HEK293 (cell line): Measurements from ENCODE around the gene FAN1.

Experiments used
- YY1 ChIP-seq: fragments of 450-650 bp; formaldehyde crosslinking; IDR thresholded peaks from 2 replicates; pipeline ENCODE4 v1.5.1; 2018; ENCODE audit warnings: missing biosample characterization, missing genetic modification characterization
- ZBTB1 ChIP-seq: fragments of 450-650 bp; formaldehyde crosslinking; IDR thresholded peaks from 2 replicates; pipeline ENCODE4 v1.5.1; 2016; ENCODE audit warnings: missing biosample characterization, missing genetic modification characterization
- ZNF155 ChIP-seq: fragments of 450-650 bp; formaldehyde crosslinking; IDR thresholded peaks from 2 replicates; pipeline ENCODE4 v1.5.1; 2016; ENCODE audit warnings: missing biosample characterization, missing genetic modification characterization
- ZNF174 ChIP-seq: fragments of 450-650 bp; formaldehyde crosslinking; IDR thresholded peaks from 2 replicates; pipeline ENCODE4 v1.5.0; 2017; ENCODE audit warnings: missing biosample characterization, mild to moderate bottlenecking, missing genetic modification characterization
- ZNF24 ChIP-seq: fragments of 450-650 bp; formaldehyde crosslinking; IDR thresholded peaks from 2 replicates; pipeline ENCODE4 v1.5.1; 2016; ENCODE audit warnings: missing biosample characterization, missing genetic modification characterization
- ZNF513 ChIP-seq: fragments of 450-650 bp; IDR thresholded peaks from 2 replicates; pipeline ENCODE4 v1.5.1; 2018; ENCODE audit warnings: missing biosample characterization, missing genetic modification characterization
- ZNF624 ChIP-seq: fragments of 450-650 bp; formaldehyde crosslinking; IDR thresholded peaks from 2 replicates; pipeline ENCODE4 v1.5.1; 2017; ENCODE audit warnings: missing biosample characterization, missing genetic modification characterization
- ZNF629 ChIP-seq: fragments of 450-650 bp; formaldehyde crosslinking; IDR thresholded peaks from 2 replicates; pipeline ENCODE4 v1.5.1; 2017; ENCODE audit warnings: missing biosample characterization, missing genetic modification characterization
- ZNF747 ChIP-seq: fragments of 450-650 bp; formaldehyde crosslinking; IDR thresholded peaks from 2 replicates; pipeline ENCODE4 v1.5.1; 2016; ENCODE audit warnings: missing biosample characterization, missing genetic modification characterization
- TF ChIP-seq, protein P1 (sequence below): fragments of 450-650 bp; formaldehyde crosslinking; IDR thresholded peaks from 2 replicates; pipeline ENCODE4 v1.5.1; 2016; ENCODE audit warnings: missing biosample characterization, missing genetic modification characterization
- TF ChIP-seq, protein P2 (sequence below): fragments of 450-650 bp; formaldehyde crosslinking; IDR thresholded peaks from 2 replicates; pipeline ENCODE4 v1.5.1; 2016; ENCODE audit warnings: missing biosample characterization, missing genetic modification characterization

DNA sequence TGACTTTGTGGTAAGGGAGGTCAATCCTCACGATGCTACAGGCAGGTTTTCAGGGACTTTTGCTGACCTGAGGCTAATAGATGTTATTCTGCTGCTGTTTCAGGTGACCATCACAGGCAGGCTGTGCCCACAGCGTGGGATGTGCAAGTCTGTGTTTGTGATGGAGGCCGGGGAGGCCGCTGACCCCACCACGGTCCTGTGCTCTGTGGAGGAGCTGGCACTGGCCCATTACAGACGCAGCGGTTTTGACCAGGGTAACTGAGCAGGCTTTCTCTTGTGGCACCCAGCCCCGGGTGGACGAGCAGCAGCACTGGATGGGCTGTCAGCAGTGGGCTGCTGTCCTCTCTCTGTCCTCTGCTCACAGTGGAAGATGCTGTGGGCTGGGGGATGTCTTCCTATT, 22.0 kb downstream of the FAN1 start:
- TF ChIP-seq ZNF155 (tag by site-specific recombination) (no peak), YY1 (tag by site-specific recombination) (no peak), ZNF624 (tag by site-specific recombination) (no peak), ZNF513 (no peak), ZNF174 (tag by site-specific recombination) (no peak), ZNF747 (tag by site-specific recombination) (no peak), ZNF629 (no peak), ZBTB1 (no peak), ZNF24 (tag by site-specific recombination) (no peak)
- TF ChIP-seq, protein P1, sequence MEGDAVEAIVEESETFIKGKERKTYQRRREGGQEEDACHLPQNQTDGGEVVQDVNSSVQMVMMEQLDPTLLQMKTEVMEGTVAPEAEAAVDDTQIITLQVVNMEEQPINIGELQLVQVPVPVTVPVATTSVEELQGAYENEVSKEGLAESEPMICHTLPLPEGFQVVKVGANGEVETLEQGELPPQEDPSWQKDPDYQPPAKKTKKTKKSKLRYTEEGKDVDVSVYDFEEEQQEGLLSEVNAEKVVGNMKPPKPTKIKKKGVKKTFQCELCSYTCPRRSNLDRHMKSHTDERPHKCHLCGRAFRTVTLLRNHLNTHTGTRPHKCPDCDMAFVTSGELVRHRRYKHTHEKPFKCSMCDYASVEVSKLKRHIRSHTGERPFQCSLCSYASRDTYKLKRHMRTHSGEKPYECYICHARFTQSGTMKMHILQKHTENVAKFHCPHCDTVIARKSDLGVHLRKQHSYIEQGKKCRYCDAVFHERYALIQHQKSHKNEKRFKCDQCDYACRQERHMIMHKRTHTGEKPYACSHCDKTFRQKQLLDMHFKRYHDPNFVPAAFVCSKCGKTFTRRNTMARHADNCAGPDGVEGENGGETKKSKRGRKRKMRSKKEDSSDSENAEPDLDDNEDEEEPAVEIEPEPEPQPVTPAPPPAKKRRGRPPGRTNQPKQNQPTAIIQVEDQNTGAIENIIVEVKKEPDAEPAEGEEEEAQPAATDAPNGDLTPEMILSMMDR (tag by site-specific recombination), result no peak
- TF ChIP-seq, protein P2, sequence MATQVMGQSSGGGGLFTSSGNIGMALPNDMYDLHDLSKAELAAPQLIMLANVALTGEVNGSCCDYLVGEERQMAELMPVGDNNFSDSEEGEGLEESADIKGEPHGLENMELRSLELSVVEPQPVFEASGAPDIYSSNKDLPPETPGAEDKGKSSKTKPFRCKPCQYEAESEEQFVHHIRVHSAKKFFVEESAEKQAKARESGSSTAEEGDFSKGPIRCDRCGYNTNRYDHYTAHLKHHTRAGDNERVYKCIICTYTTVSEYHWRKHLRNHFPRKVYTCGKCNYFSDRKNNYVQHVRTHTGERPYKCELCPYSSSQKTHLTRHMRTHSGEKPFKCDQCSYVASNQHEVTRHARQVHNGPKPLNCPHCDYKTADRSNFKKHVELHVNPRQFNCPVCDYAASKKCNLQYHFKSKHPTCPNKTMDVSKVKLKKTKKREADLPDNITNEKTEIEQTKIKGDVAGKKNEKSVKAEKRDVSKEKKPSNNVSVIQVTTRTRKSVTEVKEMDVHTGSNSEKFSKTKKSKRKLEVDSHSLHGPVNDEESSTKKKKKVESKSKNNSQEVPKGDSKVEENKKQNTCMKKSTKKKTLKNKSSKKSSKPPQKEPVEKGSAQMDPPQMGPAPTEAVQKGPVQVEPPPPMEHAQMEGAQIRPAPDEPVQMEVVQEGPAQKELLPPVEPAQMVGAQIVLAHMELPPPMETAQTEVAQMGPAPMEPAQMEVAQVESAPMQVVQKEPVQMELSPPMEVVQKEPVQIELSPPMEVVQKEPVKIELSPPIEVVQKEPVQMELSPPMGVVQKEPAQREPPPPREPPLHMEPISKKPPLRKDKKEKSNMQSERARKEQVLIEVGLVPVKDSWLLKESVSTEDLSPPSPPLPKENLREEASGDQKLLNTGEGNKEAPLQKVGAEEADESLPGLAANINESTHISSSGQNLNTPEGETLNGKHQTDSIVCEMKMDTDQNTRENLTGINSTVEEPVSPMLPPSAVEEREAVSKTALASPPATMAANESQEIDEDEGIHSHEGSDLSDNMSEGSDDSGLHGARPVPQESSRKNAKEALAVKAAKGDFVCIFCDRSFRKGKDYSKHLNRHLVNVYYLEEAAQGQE (tag by site-specific recombination), result no peak
